NCI-H1930 (cell line): Measurements from ENCODE around the gene TLNRD1.

Source experiments
- DNase-seq, 2 experiments: peaks; one replicate each; lab custom pipeline; 2025; lab: John Stamatoyannopoulos, UW

TLNRD1 gene

DNA sequence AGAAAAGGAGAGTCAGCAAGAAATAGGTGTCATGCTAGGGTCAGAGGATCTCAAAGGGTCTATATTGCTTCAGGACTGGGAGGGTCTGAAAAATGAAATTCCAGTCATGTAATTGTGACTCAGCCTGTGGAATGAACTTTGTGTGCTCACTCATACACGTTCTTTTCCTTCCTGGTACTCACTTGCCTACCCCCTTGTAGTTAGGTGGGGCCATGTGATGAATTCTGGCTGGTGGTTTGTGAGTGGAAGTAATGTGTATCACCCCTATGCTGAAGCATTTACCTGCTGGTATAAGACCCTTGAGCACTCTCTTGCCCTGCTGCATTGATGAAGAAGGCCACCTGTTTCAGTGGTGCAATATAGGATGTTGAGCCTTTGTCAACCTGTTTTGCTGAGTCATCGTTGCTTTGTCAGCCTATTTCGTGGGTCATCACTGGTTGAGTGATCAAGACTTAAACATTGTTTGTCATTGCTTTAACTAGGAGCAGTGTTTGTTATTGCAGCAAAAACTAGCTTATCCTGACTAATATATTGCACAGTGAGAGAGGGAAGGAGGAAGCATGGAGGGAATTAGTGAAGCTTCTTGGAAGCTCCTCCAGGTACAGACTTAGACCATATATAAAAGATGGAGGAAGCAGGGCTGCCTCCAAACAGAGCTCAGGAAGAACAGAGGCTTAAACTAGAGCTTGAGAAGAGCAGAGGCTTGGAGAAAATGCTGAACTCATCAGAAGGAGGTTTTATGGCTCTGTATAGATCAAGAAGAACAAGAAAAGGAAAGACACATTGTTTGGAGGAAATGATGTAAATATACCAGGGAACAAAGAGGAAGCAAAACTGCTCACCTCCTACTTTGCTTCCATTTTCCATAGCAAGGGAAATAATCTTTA lies 28.9 kb downstream of the TLNRD1 start:
- DNase-seq = no peak

DNA sequence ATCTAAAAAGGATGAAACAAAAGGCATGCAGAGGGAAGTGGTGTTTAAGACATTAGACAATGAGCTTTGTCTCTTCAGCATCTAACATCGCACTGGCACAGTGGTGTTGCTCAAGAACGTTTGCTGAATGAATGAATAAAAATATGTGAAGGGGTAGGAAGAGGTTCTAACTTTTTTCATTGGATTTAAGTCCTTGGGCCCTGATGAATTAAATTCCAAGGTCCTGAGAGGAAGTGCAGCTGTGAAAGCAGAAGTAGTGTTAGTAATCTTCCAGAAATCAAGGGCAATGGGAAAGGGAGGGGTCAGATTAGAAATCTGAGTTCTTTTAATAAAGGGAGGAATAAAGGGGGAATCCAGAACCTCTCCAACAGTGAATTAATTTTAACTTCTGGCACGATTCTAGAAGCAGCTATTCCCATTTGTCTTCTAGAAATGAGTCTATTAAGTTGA lies 29.6 kb downstream of the TLNRD1 start:
- DNase-seq = no peak

- no peak for DNase-seq
Observed at GRCh38 chr15:81031203-81031602, 30.5 kb downstream of the TLNRD1 start.

GRCh38 chr15:81032355-81032754 lies 31.6 kb downstream of the TLNRD1 start:
- DNase-seq = no peak

- no peak for DNase-seq
Observed at GRCh38 chr15:81032818-81033217, 32.1 kb downstream of the TLNRD1 start.

- DNase-seq = no peak
Observed at GRCh38 chr15:81033508-81033907, 32.8 kb downstream of the TLNRD1 start.

DNA sequence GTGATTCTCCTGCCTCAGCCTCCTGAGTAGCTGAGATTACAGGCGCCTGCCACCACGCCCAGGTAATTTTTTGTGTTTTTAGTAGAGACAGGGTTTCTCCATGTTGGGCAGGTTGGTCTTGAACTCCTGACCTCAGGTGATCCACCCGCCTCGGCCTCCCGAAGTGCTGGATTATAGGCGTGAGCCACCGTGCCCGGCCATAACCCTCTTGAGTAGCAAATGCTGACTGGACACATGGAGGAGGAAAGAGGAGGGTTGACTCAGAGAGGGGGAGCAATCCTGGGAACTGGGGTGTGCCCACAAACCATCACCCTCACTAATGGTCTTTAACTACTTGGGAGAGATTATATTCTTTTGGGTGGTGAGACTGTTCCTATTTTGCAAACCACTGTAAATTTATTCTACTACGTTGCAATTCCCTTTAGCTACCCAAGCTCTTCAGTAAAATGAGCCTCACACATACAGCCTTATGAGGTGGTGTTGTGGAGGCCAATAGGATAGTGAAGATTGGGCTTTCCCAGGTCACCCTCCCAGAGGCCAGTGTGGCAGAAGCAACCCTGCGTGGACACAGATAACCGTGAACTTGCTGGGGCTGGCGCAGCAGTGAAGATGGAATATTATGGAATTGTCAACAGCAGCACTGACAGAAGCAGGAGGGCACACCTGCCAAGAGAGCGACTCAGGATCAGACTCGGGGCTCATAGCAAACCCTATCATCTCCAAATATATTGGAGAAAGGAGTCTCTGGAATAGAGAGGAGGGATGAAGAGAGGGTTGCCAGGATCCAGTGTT lies 37.4 kb downstream of the TLNRD1 start:
- no peak for DNase-seq

GRCh38 chr15:81038975-81039607 lies 38.4 kb downstream of the TLNRD1 start:
- no peak for DNase-seq

- no peak for DNase-seq
Observed at GRCh38 chr15:81040757-81041156, 40.0 kb downstream of the TLNRD1 start.

GRCh38 chr15:81043281-81043934 lies 42.7 kb downstream of the TLNRD1 start:
- no peak for DNase-seq

- DNase-seq = no peak
Observed at GRCh38 chr15:81043935-81044575, 43.3 kb downstream of the TLNRD1 start.

GRCh38 chr15:81046290-81046689 lies 45.6 kb downstream of the TLNRD1 start:
- no peak for DNase-seq

DNA sequence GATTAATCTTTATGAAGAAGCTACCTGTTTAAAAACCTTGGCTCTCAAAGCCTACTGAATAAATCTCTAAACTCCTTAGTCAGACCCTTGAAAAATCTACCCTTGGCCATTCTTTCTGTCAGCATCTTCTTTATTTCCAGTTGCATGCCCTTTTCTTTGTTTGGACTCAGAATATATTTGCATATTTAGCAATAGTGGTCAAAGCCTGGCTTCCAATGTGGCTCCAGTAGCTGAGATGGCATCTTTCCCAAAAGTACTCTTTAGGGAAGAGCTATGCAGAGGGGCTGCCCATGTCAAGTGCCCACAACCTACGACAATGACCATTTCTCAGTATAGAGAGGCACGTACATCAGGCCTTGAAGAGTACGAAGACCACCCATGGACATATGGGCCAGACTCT lies 47.2 kb downstream of the TLNRD1 start:
- DNase-seq = no peak

DNA sequence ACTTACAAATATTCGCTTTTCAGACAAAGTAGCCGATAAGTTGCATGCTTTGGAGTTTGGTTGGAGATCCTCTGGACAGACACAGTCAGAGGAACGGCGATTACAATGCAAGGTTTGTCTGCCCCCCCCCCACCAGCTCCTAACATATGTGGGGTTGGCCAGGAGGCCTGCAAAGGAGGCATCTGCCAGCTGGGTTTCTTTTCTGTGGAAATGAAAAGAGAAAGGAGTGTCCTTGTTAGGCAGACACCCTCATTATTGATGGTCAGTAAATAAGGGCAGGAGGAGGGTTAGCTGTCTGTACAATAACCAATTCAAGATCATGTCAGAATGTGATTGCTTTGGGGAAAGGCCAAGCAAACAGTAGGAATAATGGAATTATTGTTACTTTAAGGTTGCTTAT lies 49.1 kb downstream of the TLNRD1 start:
- no peak for DNase-seq

- DNase-seq = no peak
Observed at GRCh38 chr15:81050259-81050658, 49.5 kb downstream of the TLNRD1 start.

DNA sequence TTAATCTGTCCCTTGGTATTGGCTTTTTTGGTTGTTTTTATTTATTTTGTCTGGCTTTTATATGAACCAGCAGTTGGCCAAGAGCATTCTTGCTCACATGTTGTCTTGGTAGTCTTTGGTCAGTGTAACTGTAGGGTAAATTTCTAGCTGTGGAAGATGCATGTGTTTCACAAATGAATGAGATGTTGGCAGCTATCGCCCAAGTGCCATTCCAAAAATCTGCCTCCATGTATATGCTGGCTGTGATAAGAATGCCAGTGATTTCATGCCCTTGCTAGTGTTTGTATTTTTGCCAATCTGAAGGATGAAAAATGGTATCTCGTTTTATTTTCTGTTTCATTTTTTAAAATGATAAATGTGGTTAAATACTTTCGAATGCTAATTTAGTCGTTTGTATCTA lies 50.1 kb downstream of the TLNRD1 start:
- no peak for DNase-seq

GRCh38 chr15:81052046-81052445 lies 51.3 kb downstream of the TLNRD1 start:
- DNase-seq = no peak

- DNase-seq = no peak
Observed at GRCh38 chr15:81053621-81054020, 52.9 kb downstream of the TLNRD1 start.

DNA sequence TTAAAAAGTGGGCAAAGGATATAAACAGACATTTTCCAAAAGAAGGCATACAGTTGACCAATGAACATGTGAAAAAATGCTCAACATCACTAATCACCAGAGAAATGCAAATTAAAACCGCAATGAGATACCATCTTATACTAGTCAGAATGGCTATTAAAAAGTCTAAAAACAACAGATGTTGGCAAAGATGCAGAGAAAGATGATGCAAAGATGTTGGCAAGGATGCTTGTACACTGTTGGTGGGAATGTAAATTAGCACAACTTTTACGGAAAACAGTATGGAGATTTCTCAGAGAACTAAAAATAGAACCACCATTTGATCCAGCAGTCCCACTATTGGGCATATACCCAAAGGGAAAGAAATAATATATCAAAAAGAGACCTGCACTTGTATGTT lies 53.5 kb downstream of the TLNRD1 start:
- no peak for DNase-seq
